SJSA1 (cell line): ENCODE results near the gene WNT3. TPM values are rescaled to one million over a fixed set of nuclear protein-coding genes. Genes with fewer than 3 reads are reported as not detected.
A peak's percentile ranks its signal among the peaks of the same experiment; 100 is the strongest.

ENCODE experiments used
- DNase-seq, 2 experiments: peaks; one replicate each; pipeline ENCODE4 v3.0.0-alpha.2; 2015 to 2020; ENCODE audit warnings: low spot score in 2 of 2, low read depth in 1 of 2
- H3K27ac ChIP-seq: fragments of 250-450 bp; sonication (Bioruptor Pico); 2 replicates; pipeline ENCODE4 v1.5.1; 2020; ENCODE audit warnings: mild to moderate bottlenecking, moderate library complexity
- H3K27me3 ChIP-seq: fragments of 250-450 bp; sonication (Bioruptor Pico); replicated peaks from 2 replicates; pipeline ENCODE4 v1.5.1; 2020; ENCODE audit warnings: mild to moderate bottlenecking, moderate library complexity
- H3K36me3 ChIP-seq: fragments of 250-450 bp; sonication (Bioruptor Pico); 2 replicates; pipeline ENCODE4 v1.5.1; 2020; ENCODE audit warnings: mild to moderate bottlenecking
- H3K4me1 ChIP-seq: fragments of 250-450 bp; sonication (Bioruptor Pico); replicated peaks from 2 replicates; pipeline ENCODE4 v1.6.1; 2021; ENCODE audit warnings: mild to moderate bottlenecking
- H3K4me3 ChIP-seq: fragments of 250-450 bp; sonication (Bioruptor Pico); 2 replicates; pipeline ENCODE4 v1.5.1; 2020; ENCODE audit warnings: mild to moderate bottlenecking
- H3K9me3 ChIP-seq: fragments of 250-450 bp; sonication (Bioruptor Pico); replicated peaks from 2 replicates; pipeline ENCODE4 v1.5.1; 2020; ENCODE audit warnings: mild to moderate bottlenecking
- total RNA-seq: library from RNA; depleted of rRNA; stranded (reverse); fragments of >200 nt; shearing (Covaris generic); gene quantifications from 2 replicates; pipeline ENCODE4 v1.2.3, GENCODE V29; 2014

The WNT3 gene
- total RNA-seq, 1 experiment from 2014 or later, result 4.0 TPM

GRCh38 chr17:46782250-46782953 is 36.1 kb downstream of the WNT3 start:
- Histone ChIP-seq H3K4me1 (no peaks in the 10 kb centered on the region), H3K27me3 (no peaks in the 10 kb centered on the region; the same call in 1 of the 2 replicates), H3K36me3 (no peaks in the 10 kb centered on the region), H3K4me3 (no peak overlapping the region), H3K27ac (no peak overlapping the region), H3K9me3 (no peaks in the 10 kb centered on the region)
- peak; percentile 35 to 62 for DNase-seq

- Histone ChIP-seq H3K36me3 (no peaks in the 10 kb centered on the region), H3K27ac (no peak overlapping the region)
Measured at GRCh38 chr17:46780003-46780373, 38.5 kb downstream of the WNT3 start.

GRCh38 chr17:46777943-46778915 is 40.3 kb downstream of the WNT3 start:
- H3K4me3 ChIP-seq, result no peak overlapping the region
- 0 out of 2 replicates have a peak, but pooled peaks cover 3% of the 10 kb centered on the region for H3K4me1 ChIP-seq
- no peaks in the 10 kb centered on the region for H3K36me3 ChIP-seq
- no peaks in the 10 kb centered on the region; the same call in 1 of the 2 replicates for H3K27me3 ChIP-seq
- H3K9me3 ChIP-seq, result no peaks in the 10 kb centered on the region
- no peak for DNase-seq
- no peak overlapping the region for H3K27ac ChIP-seq

More at GRCh38 chr17:46780003-46780373, 38.5 kb downstream of the WNT3 start:
- DNase-seq, result no peak
- no peaks in the 10 kb centered on the region; the same call in 1 of the 2 replicates for H3K27me3 ChIP-seq
- H3K9me3 ChIP-seq, result no peaks in the 10 kb centered on the region
- 0 out of 2 replicates have a peak, but pooled peaks cover 3% of the 10 kb centered on the region for H3K4me1 ChIP-seq
- no peak overlapping the region for H3K4me3 ChIP-seq

- Histone ChIP-seq H3K9me3 (no peaks in the 10 kb centered on the region), H3K36me3 (no peaks in the 10 kb centered on the region)
Measured at GRCh38 chr17:46776298-46777005, 42.0 kb downstream of the WNT3 start.

GRCh38 chr17:46774108-46774737 is 44.3 kb downstream of the WNT3 start:
- Histone ChIP-seq H3K9me3 (no peaks in the 10 kb centered on the region), H3K36me3 (no peaks in the 10 kb centered on the region), H3K27ac (no peak overlapping the region), H3K4me3 (no peak overlapping the region), H3K4me1 (peaks cover 30% of the 10 kb centered on the region), H3K27me3 (no peaks in the 10 kb centered on the region; the same call in 1 of the 2 replicates)
- no peak for DNase-seq

More at GRCh38 chr17:46776298-46777005, 42.0 kb downstream of the WNT3 start:
- Histone ChIP-seq H3K4me3 (no peak overlapping the region), H3K27ac (no peak overlapping the region), H3K4me1 (peaks cover 9% of the 10 kb centered on the region), H3K27me3 (no peaks in the 10 kb centered on the region; the same call in 1 of the 2 replicates)
- no peak for DNase-seq

- Histone ChIP-seq H3K4me3 (no peak overlapping the region), H3K9me3 (no peaks in the 10 kb centered on the region), H3K27me3 (no peaks in the 10 kb centered on the region; the same call in 1 of the 2 replicates), H3K27ac (no peak overlapping the region), H3K4me1 (peaks cover 30% of the 10 kb centered on the region), H3K36me3 (no peaks in the 10 kb centered on the region)
- no peak for DNase-seq
Measured at GRCh38 chr17:46773676-46774075, 44.8 kb downstream of the WNT3 start.

GRCh38 chr17:46773221-46773605 is 45.3 kb downstream of the WNT3 start:
- H3K27ac ChIP-seq, result no peak overlapping the region
- H3K4me3 ChIP-seq, result no peak overlapping the region
- H3K27me3 ChIP-seq, result no peaks in the 10 kb centered on the region; the same call in 1 of the 2 replicates
- no peak for DNase-seq
- no peaks in the 10 kb centered on the region for H3K36me3 ChIP-seq
- H3K4me1 ChIP-seq, result peaks cover 30% of the 10 kb centered on the region
- no peaks in the 10 kb centered on the region for H3K9me3 ChIP-seq

- no peaks in the 10 kb centered on the region; the same call in 1 of the 2 replicates for H3K27me3 ChIP-seq
- no peaks in the 10 kb centered on the region for H3K36me3 ChIP-seq
- H3K4me3 ChIP-seq, result peak overlapping the region; percentile 60
- DNase-seq, result no peak
- H3K4me1 ChIP-seq, result peaks cover 30% of the 10 kb centered on the region
- H3K27ac ChIP-seq, result no peak overlapping the region
- no peaks in the 10 kb centered on the region for H3K9me3 ChIP-seq
Measured at GRCh38 chr17:46772475-46773220, 45.8 kb downstream of the WNT3 start.

GRCh38 chr17:46771561-46772474 is 46.7 kb downstream of the WNT3 start:
- H3K27ac ChIP-seq, result peak overlapping the region; percentile 76
- H3K9me3 ChIP-seq, result no peaks in the 10 kb centered on the region
- DNase-seq, result peak; percentile 51 to 69
- H3K4me1 ChIP-seq, result peaks cover 30% of the 10 kb centered on the region
- H3K36me3 ChIP-seq, result no peaks in the 10 kb centered on the region
- H3K4me3 ChIP-seq, result peak overlapping the region; percentile 60
- H3K27me3 ChIP-seq, result no peaks in the 10 kb centered on the region

- H3K27ac ChIP-seq, result peak overlapping the region; percentile 76
- no peaks in the 10 kb centered on the region for H3K36me3 ChIP-seq
- peaks cover 30% of the 10 kb centered on the region for H3K4me1 ChIP-seq
- no peaks in the 10 kb centered on the region for H3K9me3 ChIP-seq
- DNase-seq, result peak; percentile 69 to 76
- H3K27me3 ChIP-seq, result no peaks in the 10 kb centered on the region
- peak overlapping the region; percentile 60 for H3K4me3 ChIP-seq
Measured at GRCh38 chr17:46770818-46771560, 47.5 kb downstream of the WNT3 start.

GRCh38 chr17:46770439-46770817 is 48.1 kb downstream of the WNT3 start:
- H3K4me3 ChIP-seq, result peak overlapping the region; percentile 60
- H3K36me3 ChIP-seq, result no peaks in the 10 kb centered on the region; the same call in 1 of the 2 replicates
- peaks cover 33% of the 10 kb centered on the region for H3K4me1 ChIP-seq
- no peak overlapping the region for H3K27ac ChIP-seq
- no peaks in the 10 kb centered on the region for H3K27me3 ChIP-seq
- H3K9me3 ChIP-seq, result no peaks in the 10 kb centered on the region
- no peak for DNase-seq
